CD8-positive, alpha-beta memory T cell (primary cell): ENCODE results near the gene ZNF792. TPM values are rescaled to one million over a fixed set of nuclear protein-coding genes. Genes with fewer than 3 reads are reported as not detected.

Experiments used
- CTCF ChIA-PET: fragments of 350-600 bp; sonication (Branson Sonifier 250); formaldehyde crosslinking; loops from one replicate; lab custom pipeline; 2021; ENCODE audit warnings: antibody characterized with exemption; lab: Charles Lee
- POLR2A ChIA-PET: fragments of 350-600 bp; sonication (Branson Sonifier 250); formaldehyde crosslinking; loops from one replicate; lab custom pipeline; 2021; ENCODE audit warnings: antibody characterized with exemption; lab: Charles Lee
- DNase-seq, 5 donors: peaks; one replicate each; pipeline versions ENCODE4 v3.0.0 to v3.0.0-alpha.2; 2020 to 2022; ENCODE audit warnings: mixed read lengths in 1 of 5
- H3K27ac ChIP-seq: one replicate; pipeline ENCODE4 v1.7.0; 2013; ENCODE audit warnings: low read depth, mild to moderate bottlenecking, low read length, moderate library complexity
- H3K27me3 ChIP-seq: 2 replicates; pipeline ENCODE4 v1.7.0; 2013; ENCODE audit warnings: low read length, mild to moderate bottlenecking; ENCODE audit not compliant: insufficient read depth, poor library complexity, severe bottlenecking
- H3K36me3 ChIP-seq: 2 replicates; pipeline ENCODE4 v1.7.0; 2013; ENCODE audit warnings: mild to moderate bottlenecking, low read length, moderate library complexity; ENCODE audit not compliant: insufficient read depth
- H3K4me1 ChIP-seq: 2 replicates; pipeline ENCODE4 v1.7.0; 2013; ENCODE audit warnings: mild to moderate bottlenecking, low read length, moderate library complexity; ENCODE audit not compliant: insufficient read depth
- H3K4me3 ChIP-seq: 2 replicates; pipeline ENCODE4 v1.7.0; 2013; ENCODE audit warnings: mild to moderate bottlenecking, low read length
- H3K9me3 ChIP-seq: 2 replicates; pipeline ENCODE4 v1.7.0; 2013; ENCODE audit warnings: mild to moderate bottlenecking, low read length
- H3K27ac Mint-ChIP-seq, 8 donors: one replicate each; pipeline ENCODE4 v1.8.0; 2020 to 2021; ENCODE audit warnings: mixed read lengths in 8 of 8, mild to moderate bottlenecking in 6 of 8, inconsistent platforms in 3 of 8, moderate library complexity in 3 of 8
- H3K27me3 Mint-ChIP-seq, 2 donors: one replicate each; pipeline ENCODE4 v1.8.0; 2020 to 2021; ENCODE audit warnings: mixed read lengths in 2 of 2, mild to moderate bottlenecking in 1 of 2, moderate library complexity in 1 of 2
- H3K36me3 Mint-ChIP-seq, 3 donors: one replicate each; pipeline ENCODE4 v1.8.0; 2020 to 2021; ENCODE audit warnings: mixed read lengths in 3 of 3, inconsistent platforms in 1 of 3, mild to moderate bottlenecking in 1 of 3
- H3K4me1 Mint-ChIP-seq, 3 donors: one replicate each; pipeline ENCODE4 v1.8.0; 2020 to 2021; ENCODE audit warnings: mixed read lengths in 3 of 3, inconsistent platforms in 1 of 3, mild to moderate bottlenecking in 1 of 3
- H3K4me3 Mint-ChIP-seq, 7 donors: one replicate each; pipeline ENCODE4 v1.8.0; 2020 to 2021; ENCODE audit warnings: mixed read lengths in 7 of 7, mild to moderate bottlenecking in 6 of 7, moderate library complexity in 4 of 7, inconsistent platforms in 2 of 7
- H3K9me3 Mint-ChIP-seq, 5 donors: one replicate each; pipeline ENCODE4 v1.8.0; 2020 to 2022; ENCODE audit warnings: mixed read lengths in 5 of 5, mild to moderate bottlenecking in 3 of 5, moderate library complexity in 2 of 5, inconsistent platforms in 1 of 5
- polyA plus RNA-seq: library from polyadenylated mRNA; unstranded; fragments of 300-500 nt; fragmentation: Illumina TruSeq; gene quantifications from one replicate; pipeline ENCODE4 v1.2.3, GENCODE V29; 2021
- total RNA-seq, 2 experiments: library from RNA; stranded (reverse); gene quantifications; one replicate each; pipeline ENCODE4 v1.2.3, GENCODE V29; 2021

ZNF792 gene
- total RNA-seq, result 1 to 10 TPM; 7.4 to 7.5 TPM
- 15.4 TPM for polyA plus RNA-seq

DNA sequence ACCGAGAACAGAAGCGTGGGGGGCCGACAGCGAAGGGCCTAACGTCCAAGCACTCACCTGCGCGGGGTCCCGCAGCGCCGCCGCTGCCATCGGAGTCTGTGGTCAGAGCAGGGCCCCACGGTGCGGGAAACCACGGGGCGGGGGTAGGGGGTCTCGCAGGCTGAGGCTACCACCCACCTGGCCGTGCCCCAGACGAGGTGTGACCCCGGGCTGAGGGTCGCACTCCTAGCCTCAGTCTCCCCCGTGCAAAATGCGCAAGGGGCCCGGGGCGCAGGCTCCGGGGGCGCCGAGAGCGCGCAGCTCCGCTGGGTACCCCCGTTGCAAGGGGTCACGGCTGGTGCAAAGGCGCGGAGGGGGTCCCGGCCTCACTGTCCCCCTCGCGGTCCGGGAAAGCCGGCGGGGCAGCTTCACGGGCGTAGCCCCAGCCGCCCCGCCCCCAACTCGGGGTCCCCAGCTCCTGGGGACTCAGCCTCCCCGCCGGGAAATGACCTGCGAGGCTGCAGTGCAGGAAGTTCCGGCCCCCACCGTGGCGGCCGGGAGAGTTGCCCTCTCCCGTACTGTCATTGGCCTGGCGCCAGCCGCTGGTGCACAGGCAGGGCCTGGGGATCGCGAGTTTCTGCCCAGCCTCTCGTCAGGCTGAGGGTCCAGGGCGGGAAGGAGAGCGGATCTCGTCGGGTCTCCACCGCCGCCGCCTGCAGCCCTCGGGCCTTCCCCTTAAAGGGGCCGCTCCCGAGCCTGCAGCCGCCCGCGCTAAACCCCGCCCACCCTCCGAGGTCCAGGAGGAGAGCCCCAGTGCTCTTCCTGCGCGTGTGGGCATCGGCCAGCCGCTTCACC is at the start of gene ZNF792:
TSS of gene ZNF792 (minus strand) at position 657 of the 834 bp plus-strand sequence. CDS start at position 90, 567 bp downstream.
- CTCF ChIA-PET, result interaction anchor here (1.2 to 1.7 kb wide), 3 partner anchors 49 to 81 kb away, joined by 4 to 8 read pairs (median 5); no protein-coding TSS in a partner anchor
- Histone ChIP-seq H3K4me3 (peak within 1 kb of the TSS; percentile 80), H3K36me3 (peaks cover 31% of the 10 kb centered on the region), H3K4me1 (peaks cover 21% of the 10 kb centered on the region), H3K9me3 (peaks cover 42% of the 10 kb centered on the region), H3K27me3 (no peaks in the 10 kb centered on the region), H3K27ac (peak within 1 kb of the TSS; percentile 64)
- H3K4me1 Mint-ChIP-seq, result peaks cover 19 to 40% (median 27%) of the 10 kb centered on the region in 3 donors
- POLR2A ChIA-PET, result interaction anchor here (0.6 to 1.4 kb wide), 2 partner anchors 37 to 490 kb away, joined by 4 to 6 read pairs; partner anchors contain the start of gene ZNF30
- peaks cover 38 to 60% (median 50%) of the 10 kb centered on the region in 5 donors for H3K9me3 Mint-ChIP-seq
- peak within 1 kb of the TSS; percentile 90 to 100 (median 96) for H3K4me3 Mint-ChIP-seq
- H3K27ac Mint-ChIP-seq, result peak within 1 kb of the TSS; percentile 76 to 96 (median 94)
- H3K36me3 Mint-ChIP-seq, result peaks cover 36 to 49% (median 48%) of the 10 kb centered on the region in 3 donors
- peak; percentile 22 to 68 (median 38) for DNase-seq
- no peaks in the 10 kb centered on the region for H3K27me3 Mint-ChIP-seq

DNA sequence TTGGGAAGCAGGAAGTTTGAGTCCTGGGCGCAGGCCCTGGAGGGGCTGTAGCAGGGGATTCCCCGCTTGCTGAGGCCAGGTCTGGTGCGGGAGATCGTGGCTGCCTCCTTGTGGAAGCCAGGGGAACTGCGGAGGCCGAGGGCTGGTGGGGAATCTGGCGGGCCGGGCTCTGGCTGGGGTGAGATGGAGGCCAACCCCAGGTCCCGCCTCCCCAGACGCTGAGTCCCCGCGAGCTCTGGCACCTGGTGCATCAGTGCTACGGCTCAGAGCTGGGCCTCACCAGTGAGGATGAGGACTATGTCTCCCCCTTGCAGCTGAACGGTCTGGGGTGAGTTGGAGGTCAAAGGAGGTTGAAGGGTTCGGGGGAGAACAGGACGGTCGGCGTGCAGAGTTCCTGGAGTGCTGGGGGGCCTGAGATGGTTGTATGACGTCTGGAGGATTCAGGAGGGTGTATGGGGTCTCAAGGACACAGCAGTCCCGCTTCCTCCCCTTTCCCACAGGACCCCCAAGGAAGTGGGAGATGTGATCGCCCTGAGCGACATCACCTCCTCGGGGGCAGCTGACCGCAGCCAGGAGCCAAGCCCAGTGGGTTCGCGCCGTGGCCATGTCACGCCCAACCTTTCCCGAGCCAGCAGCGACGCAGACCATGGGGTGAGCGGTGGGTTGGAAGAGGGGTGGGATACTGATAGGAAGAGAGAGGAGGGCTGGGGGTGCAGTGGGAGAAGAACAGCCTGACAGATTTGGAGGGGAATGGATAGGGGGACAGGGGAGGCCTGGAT is 49.2 kb upstream of the ZNF792 start:
- peak overlapping the region; percentile 37 for H3K4me3 ChIP-seq
- H3K4me1 ChIP-seq, result peaks cover 63% of the 10 kb centered on the region
- Mint-ChIP-seq H3K27me3 (peaks cover 0 to 1% of the 10 kb centered on the region in 2 donors), H3K4me1 (peaks cover 60 to 79% (median 70%) of the 10 kb centered on the region in 3 donors), H3K4me3 (peak overlapping the region; percentile 7 to 84 (median 81)), H3K27ac (peak overlapping the region; percentile 90 to 99 (median 97)), H3K9me3 (no peaks in the 10 kb centered on the region), H3K36me3 (peaks cover 16 to 73% (median 16%) of the 10 kb centered on the region in 3 donors)
- POLR2A ChIA-PET, result interaction anchor here (0.6 to 4.3 kb wide), 4 partner anchors 7 to 585 kb away, joined by 3 to 48 read pairs (median 4); partner anchors contain the start of genes GRAMD1A and UBA2
- H3K36me3 ChIP-seq, result peaks cover 53% of the 10 kb centered on the region
- H3K27me3 ChIP-seq, result no peaks in the 10 kb centered on the region
- CTCF ChIA-PET, result interaction anchor here (0.8 to 6.6 kb wide), 16 partner anchors 14 to 241 kb away, joined by 3 to 122 read pairs (median 4); partner anchors contain the start of gene GRAMD1A
- H3K9me3 ChIP-seq, result no peaks in the 10 kb centered on the region
- H3K27ac ChIP-seq, result peak overlapping the region; percentile 5
- peak; percentile 74 to 87 (median 80) for DNase-seq

DNA sequence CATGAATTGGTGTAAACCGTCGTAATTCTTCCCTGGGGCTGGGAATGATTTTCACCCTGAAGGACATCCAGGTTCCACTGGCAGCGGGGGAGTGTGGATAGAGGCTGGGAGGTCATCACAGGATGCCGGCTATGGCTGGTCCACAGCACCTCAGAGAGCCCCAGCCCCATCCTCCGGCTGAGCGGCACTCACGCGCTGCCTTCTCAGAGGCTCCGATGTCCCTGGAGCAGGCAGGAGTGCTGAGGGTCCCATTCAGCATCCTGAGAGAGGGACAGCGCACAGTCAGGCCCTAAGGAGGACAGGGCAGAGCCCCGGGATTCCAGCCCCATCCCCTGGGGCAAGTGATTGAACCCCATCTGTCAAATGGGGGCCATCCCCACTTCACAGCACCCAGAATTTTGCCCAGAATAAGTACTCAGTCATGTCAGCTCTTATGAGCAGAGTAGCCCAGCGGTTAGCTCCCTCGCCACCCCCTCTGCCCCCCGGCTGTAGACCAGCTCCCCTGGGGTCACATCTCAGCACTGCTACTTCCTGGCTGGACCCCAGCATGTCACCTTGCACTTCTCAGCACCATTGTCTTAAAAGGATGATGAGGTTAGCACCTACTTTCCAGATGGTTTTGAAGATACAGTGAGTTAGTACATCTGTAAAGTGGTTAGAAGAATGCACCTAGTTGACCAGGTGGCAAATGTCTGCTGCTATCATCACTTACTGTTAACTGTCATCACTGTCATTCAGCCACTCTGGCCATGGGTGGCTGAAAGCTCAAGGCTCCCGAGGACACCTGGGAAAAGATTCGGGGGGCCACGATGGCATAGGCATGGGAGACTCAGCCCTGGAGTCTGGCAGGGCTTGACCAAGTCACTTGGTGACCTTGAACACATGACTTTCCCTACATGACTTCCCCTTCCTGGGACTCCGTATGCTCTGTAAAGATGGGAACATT is 48.0 kb upstream of the ZNF792 start:
- Histone ChIP-seq H3K36me3 (peaks cover 43% of the 10 kb centered on the region), H3K4me1 (peaks cover 59% of the 10 kb centered on the region), H3K27me3 (no peaks in the 10 kb centered on the region), H3K27ac (peak overlapping the region; percentile 61), H3K9me3 (no peaks in the 10 kb centered on the region), H3K4me3 (peak overlapping the region; percentile 5)
- Mint-ChIP-seq H3K36me3 (peaks cover 8 to 69% (median 10%) of the 10 kb centered on the region in 3 donors), H3K27me3 (peaks cover 0 to 1% of the 10 kb centered on the region in 2 donors), H3K9me3 (no peaks in the 10 kb centered on the region), H3K27ac (peak overlapping the region; percentile 86 to 99 (median 97)), H3K4me3 (peak overlapping the region; percentile 74 to 87 (median 81)), H3K4me1 (peaks cover 56 to 71% (median 67%) of the 10 kb centered on the region in 3 donors)
- ChIA-PET CTCF (interaction anchor here (1.0 to 6.6 kb wide), 12 partner anchors 13 to 240 kb away, joined by 3 to 122 read pairs (median 6); partner anchors contain the start of gene GRAMD1A), POLR2A (interaction anchor here (0.6 to 4.3 kb wide), 7 partner anchors 11 to 820 kb away, joined by 3 to 48 read pairs (median 3); partner anchors contain the start of gene GRAMD1A)
- peak in 3 of 5 donors; percentile 20 to 69 (median 63) for DNase-seq

DNA sequence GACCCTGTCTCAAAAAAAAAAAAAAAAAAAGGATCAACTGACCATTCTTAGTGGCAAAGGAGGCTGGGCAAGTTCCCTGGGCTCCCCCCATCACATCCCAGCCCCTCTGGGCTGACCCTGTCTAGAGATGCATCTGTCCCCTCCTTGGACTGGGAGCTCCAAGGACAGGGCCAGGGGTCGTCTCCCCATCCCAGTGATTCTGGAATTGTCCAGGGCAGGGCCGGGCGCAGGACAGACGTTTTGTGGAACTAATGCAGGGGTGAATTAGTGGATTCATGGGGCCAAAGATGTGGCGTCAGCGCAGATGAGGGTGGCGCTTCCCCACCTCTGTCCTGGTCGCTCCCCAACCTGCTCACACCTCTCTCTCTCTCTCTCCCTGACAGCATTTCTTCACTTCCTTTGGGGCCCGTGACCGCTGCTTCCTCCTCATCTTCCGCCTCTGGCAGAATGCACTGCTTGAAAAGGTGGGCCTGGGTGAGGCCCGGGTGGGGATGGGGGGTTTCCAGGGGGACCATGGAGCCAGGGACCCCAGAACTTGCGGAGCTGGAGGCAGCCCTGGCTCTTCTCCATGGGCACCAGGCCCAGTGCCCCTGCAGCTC is 47.2 kb upstream of the ZNF792 start:
- peaks cover 59 to 79% (median 75%) of the 10 kb centered on the region in 3 donors for H3K4me1 Mint-ChIP-seq
- peaks cover 59% of the 10 kb centered on the region for H3K4me1 ChIP-seq
- DNase-seq, result peak in 4 of 5 donors; percentile 25 to 69 (median 60)
- peak overlapping the region; percentile 61 for H3K27ac ChIP-seq
- peaks cover 0 to 1% of the 10 kb centered on the region in 2 donors for H3K27me3 Mint-ChIP-seq
- H3K9me3 ChIP-seq, result no peaks in the 10 kb centered on the region
- CTCF ChIA-PET, result interaction anchor here (1.0 to 6.6 kb wide), 3 partner anchors 12 to 50 kb away, joined by 3 to 122 read pairs (median 98); partner anchors contain the start of gene GRAMD1A
- H3K9me3 Mint-ChIP-seq, result no peaks in the 10 kb centered on the region
- H3K4me3 ChIP-seq, result no peak overlapping the region
- peaks cover 42% of the 10 kb centered on the region for H3K36me3 ChIP-seq
- H3K4me3 Mint-ChIP-seq, result peak overlapping the region; percentile 74 to 87 (median 81)
- H3K27ac Mint-ChIP-seq, result peak overlapping the region; percentile 86 to 99 (median 97)
- POLR2A ChIA-PET, result interaction anchor here (0.7 to 4.3 kb wide), 5 partner anchors 10 to 821 kb away, joined by 3 to 48 read pairs (median 3); partner anchors contain the start of gene GRAMD1A
- peaks cover 8 to 73% (median 10%) of the 10 kb centered on the region in 3 donors for H3K36me3 Mint-ChIP-seq
- H3K27me3 ChIP-seq, result no peaks in the 10 kb centered on the region

DNA sequence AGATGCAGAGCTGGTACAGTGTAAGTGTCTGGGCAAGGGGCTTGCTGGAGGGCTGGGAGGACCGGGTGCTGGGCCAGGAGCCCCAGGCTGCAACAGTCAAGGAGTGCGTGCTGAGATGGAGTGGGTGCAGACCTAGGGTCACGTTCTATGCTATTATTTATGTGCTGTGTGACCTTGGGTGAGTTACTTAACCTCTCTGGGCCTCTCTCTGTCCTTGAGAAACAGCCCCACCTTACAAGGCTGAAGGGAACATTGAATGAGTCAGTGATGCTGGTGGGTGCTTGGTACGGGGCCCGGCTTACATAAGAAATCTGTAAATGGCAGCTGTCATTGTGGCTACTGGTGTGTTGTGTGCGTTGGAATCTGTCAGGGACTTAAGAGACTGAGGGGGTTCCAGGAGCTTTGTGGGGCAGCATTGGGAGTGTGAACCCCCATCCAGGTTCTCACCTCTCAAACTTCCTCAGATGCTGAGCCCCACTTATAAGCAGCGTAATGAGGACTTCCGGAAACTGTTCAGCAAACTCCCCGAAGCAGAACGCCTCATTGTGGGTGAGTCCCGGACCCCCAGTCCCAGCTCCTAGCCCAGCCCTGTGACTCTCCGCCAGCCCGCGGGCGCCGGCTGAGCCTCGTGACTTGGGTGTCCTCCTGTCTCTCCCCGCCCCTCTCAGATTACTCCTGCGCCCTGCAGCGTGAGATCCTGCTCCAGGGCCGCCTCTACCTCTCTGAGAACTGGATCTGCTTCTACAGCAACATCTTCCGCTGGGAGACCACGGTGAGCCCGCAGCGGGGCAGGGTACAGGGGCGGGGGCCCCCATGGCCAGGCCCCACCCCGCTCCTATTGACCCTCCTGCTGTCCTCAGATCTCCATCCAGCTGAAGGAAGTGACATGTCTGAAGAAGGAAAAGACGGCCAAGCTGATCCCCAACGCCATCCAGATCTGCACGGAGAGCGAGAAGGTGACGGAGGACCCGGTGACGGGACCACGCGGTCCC is 45.7 kb upstream of the ZNF792 start:
- Mint-ChIP-seq H3K27ac (peak overlapping the region in 6 of 8 donors; percentile 41 to 98 (median 80)), H3K36me3 (peaks cover 4 to 67% (median 9%) of the 10 kb centered on the region in 3 donors), H3K4me3 (peak overlapping the region in 2 of 7 donors; percentile 5 to 55), H3K4me1 (peaks cover 57 to 75% (median 62%) of the 10 kb centered on the region in 3 donors), H3K27me3 (peaks cover 0 to 1% of the 10 kb centered on the region in 2 donors), H3K9me3 (no peaks in the 10 kb centered on the region)
- ChIA-PET POLR2A (interaction anchor here (1.0 to 1.6 kb wide), 2 partner anchors 9 to 12 kb away, joined by 3 to 6 read pairs; no protein-coding TSS in a partner anchor), CTCF (interaction anchor here (2.8 kb wide), 1 partner anchor 36 kb away, joined by 12 read pairs; no protein-coding TSS in a partner anchor)
- Histone ChIP-seq H3K27ac (no peak overlapping the region), H3K36me3 (peaks cover 36% of the 10 kb centered on the region), H3K27me3 (no peaks in the 10 kb centered on the region), H3K4me3 (no peak overlapping the region), H3K9me3 (no peaks in the 10 kb centered on the region), H3K4me1 (peaks cover 48% of the 10 kb centered on the region)
- DNase-seq, result no peak
